OCI-LY1 (cell line): ENCODE data around the gene AVPR2.

Experiments used
- H2AFZ ChIP-seq: fragments of 200-600 bp; sonication (generic), shearing (Covaris generic); 2 replicates; pipeline ENCODE4 v1.6.0; 2014; ENCODE audit warnings: antibody characterized with exemption, mild to moderate bottlenecking, low read length
- H3F3A ChIP-seq: fragments of 200-600 bp; sonication (generic), shearing (Covaris generic); 2 replicates; pipeline ENCODE4 v1.6.0; 2014; ENCODE audit warnings: mild to moderate bottlenecking, antibody characterized with exemption, low read length, moderate library complexity; ENCODE audit not compliant: insufficient read depth
- H3K27ac ChIP-seq: fragments of 200-600 bp; sonication (generic); 2 replicates; pipeline ENCODE4 v1.5.1; 2014; ENCODE audit warnings: low read length, mixed run types, mild to moderate bottlenecking, low read depth; ENCODE audit not compliant: poor library complexity, severe bottlenecking
- H3K27me3 ChIP-seq: fragments of 200-600 bp; sonication (generic); 2 replicates; pipeline ENCODE4 v1.6.0; 2014; ENCODE audit warnings: antibody characterized with exemption, mild to moderate bottlenecking, low read length, moderate library complexity; ENCODE audit not compliant: insufficient read depth
- H3K36me3 ChIP-seq: fragments of 200-600 bp; sonication (generic); 2 replicates; pipeline ENCODE4 v1.6.1; 2014; ENCODE audit warnings: mild to moderate bottlenecking, antibody characterized with exemption, low read length, moderate library complexity, mixed read lengths; ENCODE audit not compliant: insufficient read depth
- H3K4me1 ChIP-seq: fragments of 200-600 bp; sonication (generic); 2 replicates; pipeline ENCODE4 v1.5.1; 2014; ENCODE audit warnings: mild to moderate bottlenecking, low read length, moderate library complexity; ENCODE audit not compliant: insufficient read depth, severe bottlenecking
- H3K4me2 ChIP-seq: fragments of 200-600 bp; sonication (generic), shearing (Covaris generic); 2 replicates; pipeline ENCODE4 v1.6.1; 2014; ENCODE audit warnings: low read length
- H3K4me3 ChIP-seq: fragments of 200-600 bp; sonication (generic); 2 replicates; pipeline ENCODE4 v1.5.1; 2014; ENCODE audit warnings: low read length, low read depth, mild to moderate bottlenecking, mixed read lengths; ENCODE audit not compliant: poor library complexity, severe bottlenecking
- H3K79me2 ChIP-seq: fragments of 200-600 bp; shearing (Covaris generic); 2 replicates; pipeline ENCODE4 v1.6.1; 2016; ENCODE audit warnings: mixed run types, low read length, mixed read lengths; ENCODE audit not compliant: insufficient read depth
- H3K9ac ChIP-seq: fragments of 200-600 bp; sonication (generic), shearing (Covaris generic); 2 replicates; pipeline ENCODE4 v1.6.1; 2014; ENCODE audit warnings: mild to moderate bottlenecking, low read length, mixed read lengths
- H3K9me2 ChIP-seq: fragments of 200-600 bp; sonication (generic), shearing (Covaris generic); 2 replicates; pipeline ENCODE4 v1.6.1; 2014; ENCODE audit warnings: low read depth, mild to moderate bottlenecking, low read length, mixed read lengths
- H3K9me3 ChIP-seq: fragments of 200-600 bp; shearing (Covaris generic); 2 replicates; pipeline ENCODE4 v1.6.1; 2014; ENCODE audit warnings: low read length, mixed read lengths
- H4K20me1 ChIP-seq: fragments of 200-600 bp; sonication (generic), shearing (Covaris generic); 2 replicates; pipeline ENCODE4 v1.6.0; 2016; ENCODE audit warnings: mild to moderate bottlenecking, low read length; ENCODE audit not compliant: insufficient read depth
- EZH2 ChIP-seq: fragments of 200-600 bp; sonication (generic), shearing (Covaris generic); IDR thresholded peaks from 2 replicates; pipeline ENCODE4 v1.8.0; 2017; ENCODE audit warnings: borderline replicate concordance, mixed run types, mild to moderate bottlenecking, antibody characterized with exemption, low read length, moderate library complexity, mixed read lengths
- TF ChIP-seq, protein P1 (sequence below): fragments of 200-600 bp; sonication (generic), shearing (Covaris generic); IDR thresholded peaks from 2 replicates; pipeline ENCODE4 v1.5.1; 2017; ENCODE audit warnings: mild to moderate bottlenecking, antibody characterized with exemption, low read length, moderate library complexity, mixed read lengths

Gene AVPR2

DNA sequence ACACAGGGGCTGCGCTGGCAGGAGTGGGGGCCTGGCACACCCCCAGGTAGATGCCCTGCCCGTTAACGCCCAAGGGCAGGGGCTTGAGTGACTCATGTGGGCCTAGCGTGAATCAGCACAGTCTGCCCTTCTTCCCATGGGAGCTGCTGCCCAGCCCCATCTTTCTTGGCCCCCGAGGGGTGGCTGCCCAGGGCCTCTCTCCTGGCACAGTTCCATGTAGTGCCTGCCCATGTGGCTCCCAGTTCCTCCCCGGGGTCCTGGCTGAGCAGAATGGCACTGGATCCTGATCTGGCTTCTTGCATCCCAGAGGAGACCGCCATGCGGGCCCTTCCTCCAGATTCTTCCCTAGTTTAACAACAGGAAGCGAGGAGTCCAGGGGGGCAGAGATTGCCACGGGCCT is 2.1 kb upstream of the AVPR2 start:
- H3K4me1 ChIP-seq: peaks cover 48% of the 10 kb centered on the region
- peak overlapping the region; percentile 72 for H3K27ac ChIP-seq
- H3K36me3 ChIP-seq: no peaks in the 10 kb centered on the region
- no peaks in the 10 kb centered on the region for H4K20me1 ChIP-seq
- TF ChIP-seq, protein P1, sequence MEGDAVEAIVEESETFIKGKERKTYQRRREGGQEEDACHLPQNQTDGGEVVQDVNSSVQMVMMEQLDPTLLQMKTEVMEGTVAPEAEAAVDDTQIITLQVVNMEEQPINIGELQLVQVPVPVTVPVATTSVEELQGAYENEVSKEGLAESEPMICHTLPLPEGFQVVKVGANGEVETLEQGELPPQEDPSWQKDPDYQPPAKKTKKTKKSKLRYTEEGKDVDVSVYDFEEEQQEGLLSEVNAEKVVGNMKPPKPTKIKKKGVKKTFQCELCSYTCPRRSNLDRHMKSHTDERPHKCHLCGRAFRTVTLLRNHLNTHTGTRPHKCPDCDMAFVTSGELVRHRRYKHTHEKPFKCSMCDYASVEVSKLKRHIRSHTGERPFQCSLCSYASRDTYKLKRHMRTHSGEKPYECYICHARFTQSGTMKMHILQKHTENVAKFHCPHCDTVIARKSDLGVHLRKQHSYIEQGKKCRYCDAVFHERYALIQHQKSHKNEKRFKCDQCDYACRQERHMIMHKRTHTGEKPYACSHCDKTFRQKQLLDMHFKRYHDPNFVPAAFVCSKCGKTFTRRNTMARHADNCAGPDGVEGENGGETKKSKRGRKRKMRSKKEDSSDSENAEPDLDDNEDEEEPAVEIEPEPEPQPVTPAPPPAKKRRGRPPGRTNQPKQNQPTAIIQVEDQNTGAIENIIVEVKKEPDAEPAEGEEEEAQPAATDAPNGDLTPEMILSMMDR: no peak
- TF ChIP-seq EZH2: no peak
- H3K4me3 ChIP-seq: no peak overlapping the region
- no peak overlapping the region for H2AFZ ChIP-seq
- H3K27me3 ChIP-seq: no peaks in the 10 kb centered on the region
- no peaks in the 10 kb centered on the region for H3K79me2 ChIP-seq
- H3K9ac ChIP-seq: no peak overlapping the region; the same call in 1 of the 2 replicates
- no peak overlapping the region for H3K4me2 ChIP-seq
- H3F3A ChIP-seq: no peaks in the 10 kb centered on the region
- no peaks in the 10 kb centered on the region for H3K9me3 ChIP-seq
- no peaks in the 10 kb centered on the region for H3K9me2 ChIP-seq

DNA sequence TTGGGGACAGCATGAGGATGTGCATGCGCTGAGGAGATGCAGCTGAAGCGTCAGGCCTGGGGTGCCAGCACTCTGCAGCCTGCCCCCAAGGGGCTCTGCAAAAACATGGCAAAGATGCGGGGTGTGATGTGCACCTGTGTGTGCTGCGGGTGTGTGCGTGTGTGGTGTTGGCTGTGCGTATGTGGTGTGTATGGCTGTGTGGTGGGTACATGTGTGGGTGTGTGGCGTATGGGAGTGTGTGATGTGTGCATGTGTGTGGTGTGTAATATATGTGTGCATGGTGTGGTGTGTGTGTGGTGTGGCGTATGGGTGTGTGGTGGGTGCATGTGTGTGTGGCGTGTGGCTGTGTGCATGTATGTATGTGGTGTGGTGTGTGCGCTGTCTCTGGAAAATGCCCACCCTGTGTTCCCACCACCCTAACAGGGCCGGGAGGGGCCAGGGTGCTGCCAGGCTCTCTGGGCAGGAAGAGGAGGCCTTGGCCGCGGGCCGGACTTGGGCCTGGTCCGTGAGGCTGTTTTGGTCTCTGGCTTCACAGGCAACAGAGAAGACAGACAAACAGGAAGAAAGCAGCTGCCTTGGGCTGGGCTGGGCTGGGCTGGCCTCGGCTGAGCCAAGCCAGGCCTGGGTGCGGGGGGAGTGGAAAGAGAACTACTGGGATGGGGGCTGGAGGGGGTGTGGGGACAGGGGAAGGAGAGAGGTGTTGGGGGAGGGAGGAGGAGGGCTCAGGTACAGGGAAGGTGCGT is 1.1 kb upstream of the AVPR2 start:
- no peaks in the 10 kb centered on the region for H3K79me2 ChIP-seq
- no peaks in the 10 kb centered on the region for H3K9me2 ChIP-seq
- H3K4me1 ChIP-seq: peaks cover 48% of the 10 kb centered on the region
- no peaks in the 10 kb centered on the region for H3K27me3 ChIP-seq
- H3K4me3 ChIP-seq: no peak overlapping the region
- H3F3A ChIP-seq: no peaks in the 10 kb centered on the region
- no peaks in the 10 kb centered on the region for H4K20me1 ChIP-seq
- H3K9me3 ChIP-seq: no peaks in the 10 kb centered on the region
- H3K9ac ChIP-seq: no peak overlapping the region; the same call in 1 of the 2 replicates
- no peaks in the 10 kb centered on the region for H3K36me3 ChIP-seq
- no peak overlapping the region for H2AFZ ChIP-seq
- peak overlapping the region; percentile 72 for H3K27ac ChIP-seq
- H3K4me2 ChIP-seq: peak overlapping the region; percentile 26; the same call in 1 of the 2 replicates
- no peak for TF ChIP-seq EZH2
- TF ChIP-seq, protein P1: no peak

DNA sequence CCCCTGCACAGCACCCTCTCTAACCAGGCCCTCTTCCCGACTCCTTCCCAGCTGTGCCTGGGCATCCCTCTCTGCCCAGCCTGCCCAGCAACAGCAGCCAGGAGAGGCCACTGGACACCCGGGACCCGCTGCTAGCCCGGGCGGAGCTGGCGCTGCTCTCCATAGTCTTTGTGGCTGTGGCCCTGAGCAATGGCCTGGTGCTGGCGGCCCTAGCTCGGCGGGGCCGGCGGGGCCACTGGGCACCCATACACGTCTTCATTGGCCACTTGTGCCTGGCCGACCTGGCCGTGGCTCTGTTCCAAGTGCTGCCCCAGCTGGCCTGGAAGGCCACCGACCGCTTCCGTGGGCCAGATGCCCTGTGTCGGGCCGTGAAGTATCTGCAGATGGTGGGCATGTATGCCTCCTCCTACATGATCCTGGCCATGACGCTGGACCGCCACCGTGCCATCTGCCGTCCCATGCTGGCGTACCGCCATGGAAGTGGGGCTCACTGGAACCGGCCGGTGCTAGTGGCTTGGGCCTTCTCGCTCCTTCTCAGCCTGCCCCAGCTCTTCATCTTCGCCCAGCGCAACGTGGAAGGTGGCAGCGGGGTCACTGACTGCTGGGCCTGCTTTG is 1.1 kb downstream of the AVPR2 start:
- no peaks in the 10 kb centered on the region for H3F3A ChIP-seq
- peaks cover 45% of the 10 kb centered on the region for H3K4me1 ChIP-seq
- no peak overlapping the region for H3K4me3 ChIP-seq
- no peak overlapping the region for H2AFZ ChIP-seq
- no peak overlapping the region for H3K27ac ChIP-seq
- H3K9ac ChIP-seq: no peak overlapping the region
- H3K27me3 ChIP-seq: no peaks in the 10 kb centered on the region
- H3K9me2 ChIP-seq: no peaks in the 10 kb centered on the region
- H3K79me2 ChIP-seq: no peaks in the 10 kb centered on the region
- H3K4me2 ChIP-seq: no peak overlapping the region
- TF ChIP-seq EZH2: no peak
- TF ChIP-seq, protein P1: no peak
- no peaks in the 10 kb centered on the region for H3K9me3 ChIP-seq
- H3K36me3 ChIP-seq: peaks cover 5% of the 10 kb centered on the region; the same call in 1 of the 2 replicates
- H4K20me1 ChIP-seq: no peaks in the 10 kb centered on the region
